Stimulated activated CD4-positive, alpha-beta T cell treated with anti-CD3 and anti-CD28 coated beads, Interleukin-2, amount 100 ng/mL, for 48 hours (primary cell): Measurements from ENCODE around the gene ELL.
A peak's percentile ranks its signal among the peaks of the same experiment; 100 is the strongest.
"Not testable (repeated sequence)": the region's sequence is repeated elsewhere in the genome, so short reads cannot be mapped to it uniquely, and the experiment has no call there.

Experiments used
- DNase-seq, 2 donors: peaks; one replicate each; pipeline ENCODE4 v3.0.0-alpha.2; 2020

Gene ELL

GRCh38 chr19:18521692-18522123 is at the start of gene ELL:
TSS of gene ELL (minus strand) at chr19:18522070. CDS start at chr19:18522055, 15 bp downstream.
- no peak for DNase-seq

GRCh38 chr19:18568367-18568766 is 46.5 kb upstream of the ELL start:
- no peak for DNase-seq

GRCh38 chr19:18566953-18567352 is 45.1 kb upstream of the ELL start:
- no peak for DNase-seq

- DNase-seq, result no peak
These were observed 40.2 kb upstream of the ELL start for GRCh38 chr19:18562086-18562485.

GRCh38 chr19:18559685-18560084 is 37.8 kb upstream of the ELL start:
- no peak for DNase-seq

- no peak for DNase-seq
These were observed 36.7 kb upstream of the ELL start for GRCh38 chr19:18558604-18559003.

- no peak for DNase-seq
These were observed 36.3 kb upstream of the ELL start for GRCh38 chr19:18558202-18558555.

DNA sequence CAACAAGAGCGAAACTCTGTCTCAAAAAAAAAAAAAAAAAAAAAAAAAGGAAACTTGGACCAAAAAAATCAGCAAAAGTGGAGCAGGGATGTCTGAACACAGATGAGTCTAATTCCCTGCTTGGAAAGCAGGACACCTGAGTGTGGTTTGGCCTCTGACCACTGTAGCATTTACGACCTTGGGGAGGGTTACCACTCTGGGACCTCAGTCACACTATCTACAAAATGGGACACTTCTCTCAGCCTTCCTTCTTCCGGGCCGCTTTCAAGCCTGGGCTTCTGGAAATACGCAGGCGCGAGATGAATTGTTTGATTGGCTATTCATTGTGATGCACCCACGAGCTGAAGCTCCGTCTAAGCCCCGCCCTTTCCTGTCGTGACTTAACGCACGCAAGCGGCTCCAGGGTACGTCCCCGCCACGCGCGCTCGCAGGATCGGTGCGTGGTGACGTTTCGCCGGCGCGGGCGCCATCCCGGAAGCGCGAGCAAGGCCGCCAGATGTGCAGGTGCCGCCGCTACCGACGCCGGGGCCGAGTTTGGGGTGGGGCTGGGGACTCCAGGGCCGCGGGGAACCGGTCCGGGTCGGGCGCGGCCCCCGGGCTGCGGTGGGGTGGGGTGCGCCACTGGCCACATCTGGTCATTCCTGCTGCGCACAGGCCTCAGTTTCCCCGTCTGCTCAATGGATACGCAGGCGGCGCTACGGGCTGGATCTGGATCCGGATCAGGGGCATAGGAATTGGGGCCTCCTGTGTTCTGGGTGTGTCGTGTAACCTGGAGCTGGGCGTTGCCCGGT is 35.7 kb upstream of the ELL start, which contains the start of gene KXD1:
KXD1 (plus strand) TSS at position 460 of the 791 bp plus-strand sequence. CDS start 4,187 bp downstream, outside the sequence.
- peak; percentile 95 to 97 for DNase-seq

GRCh38 chr19:18551631-18552030 is 29.8 kb upstream of the ELL start:
- DNase-seq, result no peak

DNA sequence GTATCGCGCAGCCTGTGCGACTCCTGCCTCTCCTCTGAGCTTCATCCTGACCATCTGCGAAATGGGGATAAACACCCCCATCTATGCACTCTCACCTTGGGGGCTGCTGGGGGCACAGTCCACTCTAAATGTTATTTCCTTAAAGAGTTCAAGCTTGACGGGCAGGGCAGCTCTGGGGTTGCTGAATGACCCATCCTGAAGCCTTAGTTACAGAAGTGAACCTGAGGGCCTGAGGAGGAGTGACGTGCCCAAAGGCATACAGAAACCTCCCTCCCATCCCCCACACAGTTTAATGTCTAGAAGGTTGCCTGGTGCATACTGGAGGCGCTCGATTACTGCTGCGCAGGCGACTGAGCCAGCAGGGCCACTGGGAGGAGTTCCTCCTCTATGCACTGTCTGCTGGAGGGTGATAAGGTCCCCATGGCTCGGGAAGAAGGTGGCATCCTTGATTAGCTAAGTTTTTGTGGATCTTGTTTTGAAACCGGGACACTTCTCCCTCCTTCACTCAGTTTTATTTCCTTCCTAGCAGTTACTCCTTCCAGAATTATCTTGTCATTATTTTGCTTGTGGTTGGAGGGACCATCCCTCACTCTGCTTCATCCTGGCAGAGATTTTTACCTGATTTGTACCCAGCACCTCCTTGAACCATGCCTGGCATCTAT is 22.1 kb upstream of the ELL start:
- peak; percentile 71 to 74 for DNase-seq

DNA sequence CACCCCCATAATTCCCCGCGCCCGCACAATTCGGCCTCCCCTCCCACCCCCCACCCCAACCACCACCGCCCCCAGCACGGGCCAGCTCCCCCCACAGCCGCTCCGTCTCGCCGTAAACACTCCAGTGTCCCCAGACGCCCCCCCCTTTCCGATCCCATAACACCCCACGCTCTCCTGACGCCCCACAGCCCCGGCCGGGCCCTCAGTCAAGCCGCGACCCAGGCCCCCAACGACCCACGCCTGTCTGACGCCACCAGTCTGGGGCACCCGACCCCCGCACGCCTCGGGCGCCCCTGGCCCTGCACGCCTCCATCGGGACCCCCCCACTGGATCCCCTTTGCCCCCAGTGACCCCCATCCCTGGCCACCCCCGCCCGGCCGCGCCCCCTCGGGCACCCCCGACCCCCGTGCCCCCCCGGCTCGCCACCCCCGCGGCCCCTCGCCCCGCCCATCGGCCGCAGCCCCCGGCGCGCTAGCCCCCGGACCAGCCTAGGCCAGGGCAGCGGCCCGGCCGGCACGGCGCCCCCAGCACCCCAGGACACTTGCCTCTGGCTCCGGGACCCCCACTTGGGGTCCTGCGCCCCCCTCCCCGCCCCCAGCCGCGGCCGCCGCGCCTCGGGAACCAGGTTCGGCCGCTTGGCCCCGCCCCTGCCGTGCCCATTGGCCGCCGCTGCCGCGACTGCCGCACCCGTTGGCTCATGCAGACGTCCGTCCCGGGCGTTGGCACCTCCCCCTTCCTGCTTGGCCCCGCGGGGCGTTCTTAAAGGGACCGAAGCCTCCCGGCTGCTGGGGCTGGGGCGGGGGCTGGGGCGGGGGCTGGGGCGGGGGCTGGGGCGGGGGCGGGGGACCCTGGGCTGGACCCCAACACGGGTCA is 21.3 kb upstream of the ELL start, which contains the start of gene FKBP8:
FKBP8 (minus strand) TSS at position 633 of the 873 bp plus-strand sequence. CDS start 1,603 bp downstream, outside the sequence.
- DNase-seq, result peak; percentile 93

DNA sequence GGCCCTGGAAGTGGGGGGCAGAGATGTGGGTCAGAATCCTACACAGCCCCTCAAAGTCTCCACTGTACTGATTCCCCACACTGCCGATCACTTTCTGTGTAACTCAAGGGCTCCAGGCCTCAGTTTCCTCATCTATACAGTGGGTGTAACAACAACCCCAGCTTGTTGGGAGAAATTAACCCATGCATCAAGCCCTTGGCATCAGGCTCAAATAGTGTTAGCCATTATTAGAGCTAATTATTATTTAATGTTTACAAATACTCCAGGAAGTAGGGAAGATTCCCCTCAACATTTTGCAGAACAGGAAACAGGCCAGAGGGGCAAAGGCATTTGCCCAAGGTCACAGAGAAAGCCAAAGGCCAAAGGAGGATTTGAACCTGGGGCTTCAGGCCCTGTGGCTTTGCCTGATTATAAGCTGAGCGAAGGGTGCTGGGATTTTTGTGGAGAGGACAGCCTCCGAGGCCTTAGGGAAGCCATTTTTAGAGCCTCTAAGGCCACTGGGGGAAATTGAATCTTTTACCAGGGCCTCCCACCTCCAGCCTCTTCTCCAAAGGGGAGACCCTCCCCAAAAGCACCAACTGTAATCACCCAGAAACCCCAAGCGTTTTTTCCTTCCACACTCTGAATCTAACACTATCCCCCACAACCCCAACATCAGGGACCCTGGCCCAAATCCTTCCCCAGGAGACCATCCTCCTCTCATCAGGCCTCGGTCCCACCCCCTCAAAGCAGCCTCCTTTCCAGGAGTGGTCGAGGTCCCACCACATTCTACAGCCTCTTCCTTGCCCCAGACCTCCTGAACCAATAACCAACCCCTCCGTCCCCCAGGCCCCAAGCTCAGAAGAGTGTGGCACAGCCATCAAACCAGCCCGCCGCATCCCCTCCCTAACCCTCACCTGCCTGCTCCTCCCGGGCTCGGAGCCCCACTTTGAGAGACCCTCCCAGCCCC is 20.4 kb upstream of the ELL start:
- no peak for DNase-seq

- peak in 1 of 2 donors; percentile 7 for DNase-seq
These were observed 19.6 kb upstream of the ELL start for GRCh38 chr19:18541258-18541991.

DNA sequence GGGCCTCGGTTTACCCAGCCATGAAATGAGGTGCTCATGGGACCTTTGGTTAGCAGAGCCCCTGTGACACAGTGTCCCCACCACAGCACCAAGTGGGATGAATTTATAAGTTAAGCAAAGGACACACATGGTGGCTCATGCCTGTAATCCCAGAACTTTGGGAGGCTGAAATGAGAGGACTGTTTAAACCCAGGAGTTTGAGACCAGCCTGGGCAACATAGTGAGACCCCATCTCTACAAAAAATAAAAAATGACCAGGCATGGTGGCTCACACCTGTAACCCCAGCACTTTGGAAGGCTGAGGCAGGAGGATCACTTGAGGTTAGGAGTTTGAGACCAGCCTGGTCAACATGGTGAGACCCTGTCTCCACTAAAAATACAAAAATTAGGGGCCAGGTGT is 18.3 kb upstream of the ELL start:
- not testable (repeated sequence) for DNase-seq

GRCh38 chr19:18539372-18539771 is 17.5 kb upstream of the ELL start:
- no peak for DNase-seq

DNA sequence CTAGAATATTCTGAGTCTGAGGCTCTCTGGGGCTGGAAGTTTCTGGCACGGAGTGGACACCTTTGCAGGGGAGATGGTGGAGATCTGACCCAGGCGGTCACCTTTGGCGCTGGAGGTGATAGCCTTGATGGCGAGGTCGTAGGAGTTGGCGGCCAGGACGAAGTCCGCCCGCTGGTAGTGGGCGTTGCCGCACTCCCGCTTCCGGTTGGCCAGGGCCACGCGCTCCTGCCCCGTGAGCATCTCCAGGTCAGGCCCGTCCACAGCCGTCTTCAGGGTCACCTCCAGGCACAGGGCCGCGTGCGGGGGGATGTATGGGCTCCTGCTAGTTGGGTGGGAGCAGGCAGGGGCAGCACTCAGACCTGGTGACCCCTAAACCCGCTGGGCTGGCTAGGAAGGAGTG is 16.2 kb upstream of the ELL start:
- no peak for DNase-seq

- no peak for DNase-seq
These were observed 15.6 kb upstream of the ELL start for GRCh38 chr19:18537431-18537830.

GRCh38 chr19:18536475-18536874 is 14.6 kb upstream of the ELL start:
- no peak for DNase-seq

DNA sequence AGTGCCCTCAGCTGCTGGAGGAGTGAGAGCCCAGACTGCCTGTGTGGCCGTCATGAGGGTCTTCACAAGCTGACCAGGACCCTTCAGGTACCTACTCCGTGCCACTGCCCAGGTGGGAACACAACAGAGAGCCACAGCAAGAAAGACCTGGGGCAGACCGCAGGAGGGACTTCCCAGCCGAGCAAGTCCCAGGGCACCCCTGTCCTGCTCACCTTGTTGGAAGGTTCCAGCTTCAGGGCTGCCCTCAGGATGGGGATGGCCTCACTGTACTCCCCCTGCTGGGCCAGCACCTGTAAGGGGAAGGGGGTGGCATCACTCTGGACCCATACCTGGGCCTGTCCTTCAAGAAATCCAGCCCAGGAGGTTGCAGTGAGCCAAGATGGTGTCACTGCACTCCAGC is 11.2 kb upstream of the ELL start:
- no peak for DNase-seq

- no peak for DNase-seq
These were observed 10.5 kb upstream of the ELL start for GRCh38 chr19:18532168-18532890.

- DNase-seq, result no peak
These were observed 9.6 kb upstream of the ELL start for GRCh38 chr19:18531485-18531884.
